ENCODE measurements around the gene LCTL. TPM values are rescaled to one million over a fixed set of nuclear protein-coding genes. Genes with fewer than 3 reads are reported as not detected.

LCTL gene
- total and polyA plus RNA-seq, 2 of the 8 experiments (the other 6 are each of a cell fraction or from before 2014, with no cell fraction given), result 5.5 to 6.2 TPM

DNA sequence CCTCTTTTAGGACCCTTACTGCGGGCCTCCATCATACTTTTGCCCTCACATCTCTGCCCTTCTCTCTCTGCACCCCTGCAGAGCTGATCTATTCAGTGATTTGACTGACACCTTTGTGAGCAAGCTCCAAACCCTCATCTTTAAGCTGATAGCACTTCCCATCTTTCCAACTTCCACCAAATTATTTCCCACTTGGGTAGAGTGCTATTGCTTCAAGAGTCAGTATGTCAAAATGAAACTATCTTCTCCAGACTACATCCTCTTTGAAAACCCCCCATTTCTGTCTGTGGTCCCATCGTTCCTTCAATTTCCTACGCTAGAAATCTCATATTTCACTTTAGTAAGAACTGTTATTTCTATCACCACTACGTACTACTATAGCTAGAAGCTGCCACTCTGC is 41.0 kb downstream of the LCTL start:
- peaks cover 8 to 60% (median 35%) of the 10 kb centered on the region in 4 experiments for H3K36me3 ChIP-seq (ENCODE audit: control insufficient read depth in 2 of 4, insufficient read depth in 4 of 4, low read length in 3 of 4)
- TF ChIP-seq POLR2AphosphoS5 (IDR thresholded peaks at IDR 0.05; ENCODE audit: low read depth, low read length), result no peak
- TF ChIP-seq MAFK (IDR thresholded peaks at IDR 0.05; ENCODE audit: low read depth, low read length), result no peak
- no peak for TF ChIP-seq RFX5 (IDR thresholded peaks at IDR 0.05; ENCODE audit: borderline replicate concordance, low read depth, low read length)
- TF ChIP-seq POU5F1 (IDR thresholded peaks at IDR 0.05; ENCODE audit: low read depth, low read length), result no peak
- TF ChIP-seq RAD21 (IDR thresholded peaks at IDR 0.05 in 1 of 2, conservative IDR thresholded peaks at IDR 0.05 in 1 of 2; ENCODE audit: low read depth in 2 of 2, low read length in 2 of 2), result no peak
- TF ChIP-seq SIX5 (IDR thresholded peaks at IDR 0.05; ENCODE audit: low read depth, low read length), result no peak
- no peak for TF ChIP-seq EGR1 (IDR thresholded peaks at IDR 0.05; ENCODE audit: borderline replicate concordance, low read depth, low read length)
- TF ChIP-seq BCL11A (IDR thresholded peaks at IDR 0.05; ENCODE audit: low read depth in 2 of 2, low read length in 2 of 2), result no peak
- no peak for TF ChIP-seq ZNF274 (IDR thresholded peaks at IDR 0.05; ENCODE audit: borderline replicate concordance, extremely low read depth, low read length)
- no peaks in the 10 kb centered on the region for H3K9me3 ChIP-seq (ENCODE audit: insufficient read depth in 2 of 2, low read depth in 1 of 2, low read length in 1 of 2)
- no peak overlapping the region for H2AK5ac ChIP-seq (ENCODE audit: low read depth, low read length)
- no peak overlapping the region for H2BK12ac ChIP-seq (ENCODE audit: low read depth, low read length)
- no peak overlapping the region for H2AFZ ChIP-seq (ENCODE audit: low read length)
- no peak overlapping the region for H3K4me2 ChIP-seq (ENCODE audit: insufficient read depth in 1 of 2, low read depth in 2 of 2, low read length in 2 of 2)
- H3K79me2 ChIP-seq (ENCODE audit: control insufficient read depth in 1 of 2, insufficient read depth in 2 of 2, low read length in 2 of 2), result no peaks in the 10 kb centered on the region
- H3K14ac ChIP-seq (ENCODE audit: insufficient read length), result no peak overlapping the region
- H3K18ac ChIP-seq (ENCODE audit: extremely low read depth, low read length), result no peak overlapping the region
- H3K23me2 ChIP-seq (ENCODE audit: low read depth, low read length), result no peaks in the 10 kb centered on the region
- H4K8ac ChIP-seq (ENCODE audit: extremely low read depth, insufficient read depth, low read length), result no peak overlapping the region
- 94% methylated on average over 4 of the region's 4 CpGs; no CpG with 5 or more reads in 1 of the 2 experiments for WGBS, 2 experiments (ENCODE audit: extremely low coverage in 1 of 2, insufficient coverage in 1 of 2, insufficient read length in 1 of 2, insufficient replicate concordance in 2 of 2, low coverage in 1 of 2, low lambda C conversion rate in 2 of 2, missing lambda C conversion rate in 1 of 2)
- POLR2A ChIA-PET (ENCODE audit: partially characterized antibody), result interaction anchor here (0.7 to 1.3 kb wide), 5 partner anchors 18 to 30 kb away, joined by 3 to 9 read pairs (median 3); partner anchors contain the start of genes RPL4, SNAPC5 and ZWILCH
- CTCF ChIA-PET (ENCODE audit: partially characterized antibody), result no interaction called here
- no peak overlapping the region for H2BK5ac ChIP-seq (ENCODE audit: low read depth, low read length)
- H4K5ac ChIP-seq (ENCODE audit: insufficient read length, low read depth, low read length), result no peak overlapping the region
- no peaks in the 10 kb centered on the region for H3K79me1 ChIP-seq (ENCODE audit: low read depth, low read length)
- no peak overlapping the region for H3K27ac ChIP-seq (ENCODE audit: low read depth, low read length)
- H3K9ac ChIP-seq (replicated peaks in 1 of 4; ENCODE audit: extremely low read depth in 1 of 4, low read depth in 3 of 4, low read length in 3 of 4), result no peak overlapping the region
- H3K56ac ChIP-seq (replicated peaks; ENCODE audit: insufficient read length, low read depth, low read length), result no peak overlapping the region
- no peak overlapping the region for H2BK15ac ChIP-seq (ENCODE audit: low read length)
- no peak overlapping the region for H2BK120ac ChIP-seq (replicated peaks; ENCODE audit: low read depth, low read length)
- no peak overlapping the region for H3K4me3 ChIP-seq (ENCODE audit: extremely low read depth in 1 of 4, insufficient read depth in 2 of 4, low read depth in 3 of 4, low read length in 4 of 4)
- H4K91ac ChIP-seq (replicated peaks; ENCODE audit: insufficient read length, low read length), result no peak overlapping the region
- H2BK20ac ChIP-seq (ENCODE audit: low read length), result no peak overlapping the region
- H3K27me3 ChIP-seq (replicated peaks in 1 of 4; ENCODE audit: control insufficient read depth in 3 of 4, extremely low read depth in 1 of 4, insufficient read depth in 3 of 4, low read length in 3 of 4), result no peaks in the 10 kb centered on the region
- H3K4ac ChIP-seq (replicated peaks; ENCODE audit: insufficient read length, low read depth, low read length), result no peak overlapping the region
- FAIRE-seq (no peak), DNase-seq (ENCODE audit: low read depth in 1 of 2, low spot score in 2 of 2) (no peak)
- peaks cover 2 to 3% of the 10 kb centered on the region in 2 experiments for H4K20me1 ChIP-seq (replicated peaks in 1 of 2; ENCODE audit: control insufficient read depth in 1 of 2, insufficient read depth in 2 of 2, low read length in 2 of 2)
- no peaks in the 10 kb centered on the region for H3K4me1 ChIP-seq (replicated peaks in 1 of 4; ENCODE audit: control insufficient read depth in 3 of 4, insufficient read depth in 4 of 4, low read length in 3 of 4)
- H3K23ac ChIP-seq (ENCODE audit: insufficient read length), result no peak overlapping the region

All from H1 (cell line).